ENCODE measurements around the gene SPINK14. TPM values are rescaled to one million over a fixed set of nuclear protein-coding genes. Genes with fewer than 3 reads are reported as not detected.

Gene SPINK14
- total RNA-seq, 1 experiment from 2014 or later: not detected

DNA sequence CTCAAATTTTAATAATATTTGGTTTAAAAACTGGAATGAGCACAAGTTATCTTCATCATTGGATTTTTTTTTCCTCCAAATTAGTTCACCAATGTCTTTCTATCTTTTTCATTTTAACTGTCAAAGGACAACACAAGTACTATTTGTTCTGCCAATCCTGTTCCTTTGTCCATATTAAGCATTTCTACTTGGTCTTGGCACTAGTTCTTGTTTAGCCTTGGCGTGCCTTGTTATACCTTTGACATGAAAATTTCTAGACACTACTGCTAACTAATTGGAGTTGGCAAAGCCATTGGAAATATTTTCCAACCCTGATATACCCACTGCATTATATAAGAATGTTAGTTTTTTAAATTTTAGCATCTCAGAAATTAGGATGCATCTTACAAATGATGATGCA is 38.3 kb downstream of the SPINK14 start:
- Histone ChIP-seq H3K27ac (ENCODE audit: insufficient read length, low read depth, low read length) (no peak overlapping the region), H2BK12ac (ENCODE audit: insufficient read length, low read depth, low read length) (no peak overlapping the region), H3K27me3 (ENCODE audit: insufficient read depth, low read length) (no peaks in the 10 kb centered on the region), H3K4ac (ENCODE audit: low read depth, low read length) (no peak overlapping the region), H2AFZ (ENCODE audit: low read length) (no peak overlapping the region), H3K9ac (ENCODE audit: extremely low read depth, insufficient read length, low read length) (no peak overlapping the region), H2BK120ac (ENCODE audit: low read depth, low read length, poor library complexity, severe bottlenecking) (no peak overlapping the region), H4K5ac (ENCODE audit: insufficient read length, low read depth, low read length) (no peak overlapping the region), H2BK20ac (ENCODE audit: low read depth, low read length, poor library complexity, severe bottlenecking) (no peak overlapping the region), H2BK5ac (ENCODE audit: insufficient read length, low read length) (no peak overlapping the region), H3K79me1 (ENCODE audit: insufficient read depth, low read depth, low read length, poor library complexity, severe bottlenecking) (no peaks in the 10 kb centered on the region), H3T11ph (ENCODE audit: low read length) (no peak overlapping the region), H3K79me2 (ENCODE audit: insufficient read depth, low read length) (no peaks in the 10 kb centered on the region), H4K91ac (ENCODE audit: insufficient read length, low read depth, low read length) (no peak overlapping the region), H3K14ac (ENCODE audit: insufficient read depth, low read length) (no peak overlapping the region), H2AK5ac (ENCODE audit: insufficient read length, low read length) (no peak overlapping the region), H3K9me3 (ENCODE audit: control insufficient read depth, low read depth, low read length) (no peaks in the 10 kb centered on the region), H3K4me2 (ENCODE audit: insufficient read depth, insufficient read length, low read length) (no peak overlapping the region), H3K23ac (ENCODE audit: insufficient read length, low read depth, low read length) (no peak overlapping the region), H4K8ac (replicated peaks; ENCODE audit: insufficient read length, low read depth, low read length) (no peak overlapping the region), H2BK15ac (ENCODE audit: low read depth, low read length) (no peak overlapping the region), H3K23me2 (ENCODE audit: insufficient read length, low read depth, low read length, poor library complexity, severe bottlenecking) (no peaks in the 10 kb centered on the region), H3K4me1 (ENCODE audit: insufficient read depth, low read length) (no peaks in the 10 kb centered on the region), H3K18ac (ENCODE audit: insufficient read length, low read depth, low read length) (no peak overlapping the region), H4K20me1 (ENCODE audit: control insufficient read depth, insufficient read depth, insufficient read length) (no peaks in the 10 kb centered on the region), H3K56ac (ENCODE audit: insufficient read length, low read depth, low read length) (no peak overlapping the region)
- no peak for DNase-seq
- Mint-ChIP-seq H3K4me1 (no peaks in the 10 kb centered on the region), H3K4me3 (no peak overlapping the region), H3K36me3 (ENCODE audit: insufficient read depth in 1 of 3, low read depth in 3 of 3) (no peaks in the 10 kb centered on the region), H3K9me3 (no peaks in the 10 kb centered on the region), H3K27ac (no peak overlapping the region), H3K27me3 (ENCODE audit: low read depth) (no peaks in the 10 kb centered on the region)
- TF ChIP-seq, protein P1, sequence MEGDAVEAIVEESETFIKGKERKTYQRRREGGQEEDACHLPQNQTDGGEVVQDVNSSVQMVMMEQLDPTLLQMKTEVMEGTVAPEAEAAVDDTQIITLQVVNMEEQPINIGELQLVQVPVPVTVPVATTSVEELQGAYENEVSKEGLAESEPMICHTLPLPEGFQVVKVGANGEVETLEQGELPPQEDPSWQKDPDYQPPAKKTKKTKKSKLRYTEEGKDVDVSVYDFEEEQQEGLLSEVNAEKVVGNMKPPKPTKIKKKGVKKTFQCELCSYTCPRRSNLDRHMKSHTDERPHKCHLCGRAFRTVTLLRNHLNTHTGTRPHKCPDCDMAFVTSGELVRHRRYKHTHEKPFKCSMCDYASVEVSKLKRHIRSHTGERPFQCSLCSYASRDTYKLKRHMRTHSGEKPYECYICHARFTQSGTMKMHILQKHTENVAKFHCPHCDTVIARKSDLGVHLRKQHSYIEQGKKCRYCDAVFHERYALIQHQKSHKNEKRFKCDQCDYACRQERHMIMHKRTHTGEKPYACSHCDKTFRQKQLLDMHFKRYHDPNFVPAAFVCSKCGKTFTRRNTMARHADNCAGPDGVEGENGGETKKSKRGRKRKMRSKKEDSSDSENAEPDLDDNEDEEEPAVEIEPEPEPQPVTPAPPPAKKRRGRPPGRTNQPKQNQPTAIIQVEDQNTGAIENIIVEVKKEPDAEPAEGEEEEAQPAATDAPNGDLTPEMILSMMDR (conservative IDR thresholded peaks at IDR 0.05): no peak
- WGBS (ENCODE audit: extremely low coverage, insufficient read length, low lambda C conversion rate): no CpG with 5 or more reads among the region's 1 CpG

Data from H9 (cell line).